IMR-90 (cell line): ENCODE results near the gene LDB2. TPM values are rescaled to one million over a fixed set of nuclear protein-coding genes. Genes with fewer than 3 reads are reported as not detected.

Experiments used
- ATAC-seq: fragments of 200-7000 bp; cut with Tn5 transposase; 2 replicates; pipeline ENCODE4 v1.9.1; 2020; ENCODE audit warnings: low read depth, mild to moderate bottlenecking, moderate library complexity
- BruUV-seq: library from RNA; stranded (reverse); fragments of 400-500 nt; replicated peaks from 2 replicates; lab custom pipeline; 2021; lab: Mats Ljungman, UMichigan
- CTCF ChIA-PET: fragments of 300-600 bp; formaldehyde crosslinking; extraction: SDS; loops from one replicate; lab custom pipeline; 2021; ENCODE audit warnings: antibody characterized with exemption; lab: Yijun Ruan, JAX
- POLR2A ChIA-PET: fragments of 300-600 bp; sonication (Branson Sonifier 250); formaldehyde crosslinking; loops from one replicate; lab custom pipeline; 2022; ENCODE audit warnings: antibody characterized with exemption; ENCODE audit not compliant: unreplicated experiment; lab: Charles Lee
- DNase-seq: peaks from one replicate; pipeline ENCODE4 v3.0.0; 2013
- H2AFZ ChIP-seq: replicated peaks from 2 replicates; pipeline ENCODE3; 2013; ENCODE audit warnings: low read length, mild to moderate bottlenecking; ENCODE audit not compliant: poor library complexity
- H2AK5ac ChIP-seq: 2 replicates; pipeline ENCODE4 v1.6.1; 2013; ENCODE audit warnings: low read depth, low read length, inconsistent platforms
- H2AK9ac ChIP-seq: replicated peaks from 2 replicates; pipeline ENCODE3; 2013; ENCODE audit warnings: mild to moderate bottlenecking, low read depth, low read length, moderate library complexity; ENCODE audit not compliant: poor library complexity
- H2BK120ac ChIP-seq: 2 replicates; pipeline ENCODE4 v1.6.1; 2013; ENCODE audit warnings: low read depth, low read length, inconsistent platforms
- H2BK15ac ChIP-seq: 3 replicates; pipeline ENCODE4 v1.6.1; 2013; ENCODE audit warnings: low read depth, low read length, inconsistent platforms
- H2BK20ac ChIP-seq: 2 replicates; pipeline ENCODE4 v1.6.1; 2013; ENCODE audit warnings: low read depth, mild to moderate bottlenecking, inconsistent platforms, low read length, moderate library complexity
- H2BK5ac ChIP-seq: 2 replicates; pipeline ENCODE4 v1.6.1; 2013; ENCODE audit warnings: mild to moderate bottlenecking, low read depth, low read length, inconsistent platforms; ENCODE audit not compliant: poor library complexity, severe bottlenecking
- H3K14ac ChIP-seq: replicated peaks from 2 replicates; pipeline ENCODE4 v1.6.1; 2013; ENCODE audit warnings: low read depth, low read length, inconsistent platforms
- H3K18ac ChIP-seq: 2 replicates; pipeline ENCODE4 v1.6.1; 2013; ENCODE audit warnings: low read depth, low read length, control low read depth
- H3K23ac ChIP-seq: 2 replicates; pipeline ENCODE4 v1.6.1; 2013; ENCODE audit warnings: low read depth, low read length, inconsistent platforms
- H3K27ac ChIP-seq: 2 replicates; pipeline ENCODE4 v1.5.1; 2013; ENCODE audit warnings: mild to moderate bottlenecking, control low read depth, low read length; ENCODE audit not compliant: insufficient read depth
- H3K27me3 ChIP-seq: 2 replicates; pipeline ENCODE4 v1.6.1; 2013; ENCODE audit warnings: low read length; ENCODE audit not compliant: control insufficient read depth, insufficient read depth
- H3K36me3 ChIP-seq: 2 replicates; pipeline ENCODE4 v1.6.1; 2013; ENCODE audit warnings: low read length, mixed read lengths; ENCODE audit not compliant: control insufficient read depth, insufficient read depth
- H3K4ac ChIP-seq: 2 replicates; pipeline ENCODE4 v1.6.1; 2013; ENCODE audit warnings: low read depth, low read length, inconsistent platforms
- H3K4me1 ChIP-seq: 2 replicates; pipeline ENCODE4 v1.6.1; 2013; ENCODE audit warnings: low read length, mixed read lengths; ENCODE audit not compliant: control insufficient read depth, insufficient read depth
- H3K4me2 ChIP-seq: 2 replicates; pipeline ENCODE4 v1.6.1; 2013; ENCODE audit warnings: low read depth, mild to moderate bottlenecking, control low read depth, low read length, moderate library complexity
- H3K4me3 ChIP-seq: 2 replicates; pipeline ENCODE4 v1.5.1; 2013; ENCODE audit warnings: low read depth, mild to moderate bottlenecking, control low read depth, low read length, moderate library complexity; ENCODE audit not compliant: insufficient read depth
- H3K56ac ChIP-seq: 2 replicates; pipeline ENCODE4 v1.6.1; 2013; ENCODE audit warnings: low read length, inconsistent platforms; ENCODE audit not compliant: insufficient read depth; ENCODE audit errors: extremely low read depth
- H3K79me1 ChIP-seq, 2 experiments: 2 replicates each; pipeline ENCODE4 v1.6.1; 2013; ENCODE audit warnings: low read length in 2 of 2, inconsistent platforms in 1 of 2, low read depth in 1 of 2
- H3K9ac ChIP-seq: 2 replicates; pipeline ENCODE4 v1.6.1; 2013; ENCODE audit warnings: low read depth, low read length, control low read depth
- H3K9me1 ChIP-seq: 2 replicates; pipeline ENCODE4 v1.6.1; 2013; ENCODE audit warnings: low read length, inconsistent platforms; ENCODE audit not compliant: insufficient read depth
- H3K9me3 ChIP-seq: 2 replicates; pipeline ENCODE4 v1.6.1; 2013; ENCODE audit warnings: low read length; ENCODE audit not compliant: control insufficient read depth, insufficient read depth
- H4K20me1 ChIP-seq: 2 replicates; pipeline ENCODE4 v1.6.1; 2013; ENCODE audit warnings: low read length, inconsistent platforms; ENCODE audit not compliant: insufficient read depth
- H4K5ac ChIP-seq: 2 replicates; pipeline ENCODE4 v1.6.1; 2013; ENCODE audit warnings: mild to moderate bottlenecking, low read depth, low read length, control low read depth
- H4K8ac ChIP-seq, 2 experiments: 2 replicates each; pipeline ENCODE4 v1.6.1; 2013; ENCODE audit warnings: low read depth in 2 of 2, low read length in 2 of 2, control low read depth in 1 of 2, inconsistent platforms in 1 of 2
- H4K91ac ChIP-seq: 2 replicates; pipeline ENCODE4 v1.6.1; 2013; ENCODE audit warnings: low read depth, low read length, inconsistent platforms; ENCODE audit not compliant: insufficient read depth
- CEBPB ChIP-seq: IDR thresholded peaks from 2 replicates; pipeline ENCODE4 v1.6.1; 2012; ENCODE audit warnings: low read depth, low read length, improper control_type of control experiment
- MAZ ChIP-seq: IDR thresholded peaks from 2 replicates; pipeline ENCODE4 v1.6.1; 2012; ENCODE audit warnings: low read depth, mild to moderate bottlenecking, low read length, improper control_type of control experiment, moderate library complexity, borderline replicate concordance
- MXI1 ChIP-seq: IDR thresholded peaks from 2 replicates; pipeline ENCODE4 v1.6.1; 2012; ENCODE audit warnings: low read depth, mild to moderate bottlenecking, low read length, moderate library complexity, borderline replicate concordance
- NFE2L2 ChIP-seq: fragments of 150-350 bp; IDR thresholded peaks from 2 replicates; pipeline ENCODE4 v1.6.1; 2016; ENCODE audit warnings: low read depth, mild to moderate bottlenecking, low read length
- RAD21 ChIP-seq: IDR thresholded peaks from 2 replicates; pipeline ENCODE4 v1.6.1; 2012; ENCODE audit warnings: low read length, improper control_type of control experiment
- WGBS, 2 experiments: methylation state at CpG; one replicate each; pipeline versions ENCODE4 v1.1.5 to v1.1.7; 2013; ENCODE audit warnings: missing lambda C conversion rate in 2 of 2; ENCODE audit not compliant: insufficient read length in 1 of 2; ENCODE audit errors: extremely low coverage in 2 of 2; 5-methylcytosine and 5-hydroxymethylcytosine counted together
- dilution Hi-C: fragments of 300-500 bp; cut with HindIII; formaldehyde crosslinking; loops from one replicate; pipeline ENCODE4 v1.14.3; 2018; ENCODE audit warnings: low sequenced_read_pairs; ENCODE audit not compliant: unreplicated experiment
- in situ Hi-C: fragments of 300-500 bp; cut with MboI; formaldehyde crosslinking; loops from 3 replicates; pipeline ENCODE4 v1.14.3; 2019; ENCODE audit warnings: low sequenced_read_pairs, inconsistent platforms, mixed read lengths
- intact Hi-C: fragments of 100-400 bp; cut with micrococcal nuclease; formaldehyde crosslinking; loops from 2 replicates; pipeline ENCODE4 v1.10.0; 2022
- polyA plus RNA-seq, 3 experiments: library from polyadenylated mRNA; depleted of rRNA; stranded (reverse); fragments of >200 nt; gene quantifications; 2 replicates each; pipeline ENCODE4 v1.2.3, GENCODE V29; 2012; ENCODE audit warnings: low replicate concordance in 1 of 3
- total RNA-seq: library from RNA; depleted of rRNA; stranded (reverse); fragments of >200 nt; gene quantifications from 2 replicates; pipeline ENCODE4 v1.2.3, GENCODE V29; 2012
- TF ChIP-seq, protein P1 (sequence below): fragments of 150-350 bp; IDR thresholded peaks from 2 replicates; pipeline ENCODE4 v1.6.1; 2017; ENCODE audit warnings: mild to moderate bottlenecking, antibody characterized with exemption, low read length, low read depth

Gene LDB2
- total and polyA plus RNA-seq, 2 of the 4 experiments (the other 2 are of a cell fraction): 67.9 to 116 TPM

DNA sequence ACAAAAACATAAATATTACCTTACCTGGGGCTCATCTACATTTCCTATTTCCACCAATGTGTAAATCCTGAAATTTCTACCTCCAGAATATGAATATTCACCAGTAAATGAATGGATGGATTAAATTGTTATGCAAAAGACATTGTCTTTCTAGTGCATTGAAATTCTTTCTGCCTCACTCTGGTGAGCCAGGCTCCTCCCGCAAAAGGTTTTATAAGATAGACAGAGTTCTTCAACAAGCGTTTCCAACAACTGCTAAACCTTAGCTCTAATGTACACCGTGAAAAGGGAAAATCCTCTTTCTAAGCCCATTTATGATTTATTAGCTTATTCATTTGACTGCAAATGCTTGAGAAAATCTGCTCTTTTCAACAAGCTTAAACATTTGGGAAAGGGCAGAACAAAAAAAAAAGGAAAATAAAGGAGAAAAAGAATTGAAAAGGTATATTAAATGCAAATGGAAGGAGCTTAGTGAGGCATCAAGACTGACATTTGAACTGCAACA is 72.0 kb downstream of the LDB2 start:
- ATAC-seq: no peak
- no peak overlapping the region for H2BK120ac ChIP-seq
- H3K23ac ChIP-seq: no peak overlapping the region
- H4K20me1 ChIP-seq: no peaks in the 10 kb centered on the region
- no peak overlapping the region for H2AK9ac ChIP-seq
- TF ChIP-seq MXI1 (no peak), NFE2L2 (no peak), RAD21 (no peak), MAZ (no peak), CEBPB (no peak)
- TF ChIP-seq, protein P1, sequence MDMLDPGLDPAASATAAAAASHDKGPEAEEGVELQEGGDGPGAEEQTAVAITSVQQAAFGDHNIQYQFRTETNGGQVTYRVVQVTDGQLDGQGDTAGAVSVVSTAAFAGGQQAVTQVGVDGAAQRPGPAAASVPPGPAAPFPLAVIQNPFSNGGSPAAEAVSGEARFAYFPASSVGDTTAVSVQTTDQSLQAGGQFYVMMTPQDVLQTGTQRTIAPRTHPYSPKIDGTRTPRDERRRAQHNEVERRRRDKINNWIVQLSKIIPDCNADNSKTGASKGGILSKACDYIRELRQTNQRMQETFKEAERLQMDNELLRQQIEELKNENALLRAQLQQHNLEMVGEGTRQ: no peak
- H3K79me1 ChIP-seq: peaks cover 0 to 3% of the 10 kb centered on the region in 2 experiments; a peak in 1 of 4 replicates
- no peak overlapping the region for H3K4me3 ChIP-seq
- H3K4ac ChIP-seq: no peak overlapping the region
- no CpG with 5 or more reads among the region's 3 CpGs for WGBS, 2 experiments
- H3K56ac ChIP-seq: no peak overlapping the region
- CTCF ChIA-PET: interaction anchor here (0.7 kb wide), 1 partner anchor 1392 kb away, joined by 3 read pairs; no protein-coding TSS in a partner anchor
- dilution Hi-C loops: no loop called here
- H4K91ac ChIP-seq: no peak overlapping the region
- H3K27ac ChIP-seq: no peak overlapping the region
- in situ Hi-C loops: no loop called here
- H4K5ac ChIP-seq: no peak overlapping the region
- no peak overlapping the region for H2BK20ac ChIP-seq
- no peak overlapping the region for H3K14ac ChIP-seq
- H2AFZ ChIP-seq: no peak overlapping the region
- POLR2A ChIA-PET: no interaction called here
- no peaks in the 10 kb centered on the region for H3K27me3 ChIP-seq
- H4K8ac ChIP-seq: no peak overlapping the region
- H3K18ac ChIP-seq: no peak overlapping the region
- H2BK5ac ChIP-seq: no peak overlapping the region
- no peak overlapping the region for H3K9ac ChIP-seq
- no peak overlapping the region for H2AK5ac ChIP-seq
- intact Hi-C loops: no loop called here
- no TSS peak for BruUV-seq
- H2BK15ac ChIP-seq: no peak overlapping the region
- no peaks in the 10 kb centered on the region for H3K36me3 ChIP-seq
- no peaks in the 10 kb centered on the region for H3K4me1 ChIP-seq
- no peaks in the 10 kb centered on the region for H3K9me3 ChIP-seq
- H3K4me2 ChIP-seq: no peak overlapping the region
- no peaks in the 10 kb centered on the region for H3K9me1 ChIP-seq
- no peak for DNase-seq
